K562 (cell line): Measurements from ENCODE around the gene DUS1L. TPM values are rescaled to one million over a fixed set of nuclear protein-coding genes. Genes with fewer than 3 reads are reported as not detected.

ENCODE experiments used
- ASH1L ChIP-seq: fragments of 450-650 bp; IDR thresholded peaks from 2 replicates; pipeline ENCODE4 v1.6.1; 2018; ENCODE audit warnings: borderline replicate concordance, mild to moderate bottlenecking, low read depth; ENCODE audit not compliant: partially characterized antibody
- KDM5B ChIP-seq: fragments of 200-600 bp; sonication (generic); IDR thresholded peaks from 2 replicates; pipeline ENCODE4 v1.6.1; 2012; ENCODE audit warnings: low read depth, mild to moderate bottlenecking, moderate library complexity, low read length, control low read depth, inconsistent platforms; ENCODE audit not compliant: insufficient replicate concordance
- SMAD3 ChIP-seq: fragments of 450-650 bp; formaldehyde crosslinking; conservative IDR thresholded peaks from 2 replicates; pipeline ENCODE4 v1.4.0; 2020; ENCODE audit warnings: mild to moderate bottlenecking
- TAL1 ChIP-seq: fragments of 450-650 bp; IDR thresholded peaks from 2 replicates; pipeline ENCODE4 v1.6.1; 2016; ENCODE audit warnings: mild to moderate bottlenecking
- ZKSCAN1 ChIP-seq: fragments of 150-350 bp; IDR thresholded peaks from 2 replicates; pipeline ENCODE4 v1.6.1; 2016; ENCODE audit warnings: low read depth, low read length
- ZNF324 ChIP-seq: fragments of 250-450 bp; sonication (Bioruptor Pico); IDR thresholded peaks from 2 replicates; pipeline ENCODE4 v1.4.0; 2020; ENCODE audit warnings: mild to moderate bottlenecking
- polyA plus RNA-seq, 8 experiments: library from polyadenylated mRNA; depleted of rRNA in 4 of 8; stranded (reverse) in 5 of 8; unstranded in 3 of 8; fragments of >200 nt; fragmentation: Nextera tagmentation in 2 of 8; fragmentation: Illumina TruSeq in 1 of 8; extraction: Ambion mirVana in 2 of 8; extraction: Trizol in 1 of 8; gene quantifications; 2 replicates each; pipeline versions ENCODE4 v1.2.1 to v1.2.3, GENCODE V29; 2011 to 2014; ENCODE audit warnings: inconsistent platforms in 1 of 8, missing spikeins in 1 of 8
- total RNA-seq, 7 experiments: library from RNA; depleted of rRNA in 6 of 7; stranded (reverse); fragments of >200 nt in 6 of 7; fragmentation: Illumina TruSeq in 2 of 7; extraction: Trizol in 2 of 7; gene quantifications; 2 replicates each; pipeline versions ENCODE4 v1.2.1 to v1.2.3, GENCODE V29; 2011 to 2021; ENCODE audit warnings: low replicate concordance in 1 of 7
- TF ChIP-seq, protein P1 (sequence below): fragments of 450-650 bp; IDR thresholded peaks from 2 replicates; pipeline ENCODE4 v1.6.1; 2017; ENCODE audit warnings: antibody characterized with exemption, mild to moderate bottlenecking
- TF ChIP-seq, protein P2 (sequence below): conservative IDR thresholded peaks from 2 replicates; pipeline ENCODE4 v1.6.1; 2011; ENCODE audit warnings: low read depth, mild to moderate bottlenecking, low read length; ENCODE audit not compliant: control insufficient read depth
- TF ChIP-seq, protein P3 (sequence below): fragments of 450-650 bp; IDR thresholded peaks from 2 replicates; pipeline ENCODE4 v1.6.1; 2016; ENCODE audit warnings: borderline replicate concordance
- TF ChIP-seq, protein P4 (sequence below): fragments of 450-650 bp; IDR thresholded peaks from 2 replicates; pipeline ENCODE4 v1.6.1; 2016; ENCODE audit warnings: low read depth

The DUS1L gene
- total and polyA plus RNA-seq, 9 of the 15 experiments (the other 6 are each of a cell fraction or from before 2014, with no cell fraction given), result 7.8 to 210 (median 83.9) TPM

DNA sequence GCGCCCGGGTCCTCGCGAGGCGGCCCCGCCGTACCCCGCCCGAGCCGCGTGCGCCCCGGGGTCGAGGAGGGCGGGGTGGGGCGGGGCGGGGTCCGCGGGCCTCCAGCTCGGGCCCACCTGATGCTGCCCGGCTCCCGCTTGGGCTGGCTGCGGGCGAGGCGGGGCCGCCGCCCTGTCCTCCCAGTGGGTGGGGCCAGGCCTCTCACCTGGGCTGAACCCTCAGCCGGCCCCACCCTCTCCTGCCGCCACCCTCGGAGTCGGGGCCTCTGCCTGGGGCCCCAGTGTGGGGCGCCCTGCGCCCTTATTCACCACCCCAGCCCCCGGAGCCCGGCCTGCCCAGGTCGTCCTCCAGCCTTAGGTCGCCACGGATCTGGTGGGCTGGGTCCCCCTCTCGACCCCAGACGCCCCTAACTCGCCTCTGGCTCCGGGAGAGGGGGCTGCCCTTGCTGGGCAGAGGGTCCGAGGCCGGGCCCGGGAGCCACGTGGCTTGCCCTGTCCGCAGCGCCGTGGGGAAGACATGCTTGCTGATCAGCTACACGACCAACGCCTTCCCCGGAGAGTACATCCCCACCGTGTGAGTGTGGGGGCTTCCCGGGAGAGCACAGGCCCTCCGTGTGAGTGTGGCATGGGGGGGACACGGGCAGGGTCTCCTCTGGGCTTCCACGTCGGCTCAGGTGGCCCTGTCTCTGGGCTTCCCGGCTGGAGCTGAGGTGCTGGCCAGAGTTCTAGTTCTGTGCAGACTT is 33.5 kb downstream of the DUS1L start (continued):
- TF ChIP-seq ZNF324 (CRISPR knock-in tag) (no peak), SMAD3 (no peak), ZKSCAN1 (0 out of 2 replicates have a peak, but pooled peaks have one; percentile 32), TAL1 (no peak), KDM5B (peak; percentile 52), ASH1L (no peak)
- TF ChIP-seq, protein P1, sequence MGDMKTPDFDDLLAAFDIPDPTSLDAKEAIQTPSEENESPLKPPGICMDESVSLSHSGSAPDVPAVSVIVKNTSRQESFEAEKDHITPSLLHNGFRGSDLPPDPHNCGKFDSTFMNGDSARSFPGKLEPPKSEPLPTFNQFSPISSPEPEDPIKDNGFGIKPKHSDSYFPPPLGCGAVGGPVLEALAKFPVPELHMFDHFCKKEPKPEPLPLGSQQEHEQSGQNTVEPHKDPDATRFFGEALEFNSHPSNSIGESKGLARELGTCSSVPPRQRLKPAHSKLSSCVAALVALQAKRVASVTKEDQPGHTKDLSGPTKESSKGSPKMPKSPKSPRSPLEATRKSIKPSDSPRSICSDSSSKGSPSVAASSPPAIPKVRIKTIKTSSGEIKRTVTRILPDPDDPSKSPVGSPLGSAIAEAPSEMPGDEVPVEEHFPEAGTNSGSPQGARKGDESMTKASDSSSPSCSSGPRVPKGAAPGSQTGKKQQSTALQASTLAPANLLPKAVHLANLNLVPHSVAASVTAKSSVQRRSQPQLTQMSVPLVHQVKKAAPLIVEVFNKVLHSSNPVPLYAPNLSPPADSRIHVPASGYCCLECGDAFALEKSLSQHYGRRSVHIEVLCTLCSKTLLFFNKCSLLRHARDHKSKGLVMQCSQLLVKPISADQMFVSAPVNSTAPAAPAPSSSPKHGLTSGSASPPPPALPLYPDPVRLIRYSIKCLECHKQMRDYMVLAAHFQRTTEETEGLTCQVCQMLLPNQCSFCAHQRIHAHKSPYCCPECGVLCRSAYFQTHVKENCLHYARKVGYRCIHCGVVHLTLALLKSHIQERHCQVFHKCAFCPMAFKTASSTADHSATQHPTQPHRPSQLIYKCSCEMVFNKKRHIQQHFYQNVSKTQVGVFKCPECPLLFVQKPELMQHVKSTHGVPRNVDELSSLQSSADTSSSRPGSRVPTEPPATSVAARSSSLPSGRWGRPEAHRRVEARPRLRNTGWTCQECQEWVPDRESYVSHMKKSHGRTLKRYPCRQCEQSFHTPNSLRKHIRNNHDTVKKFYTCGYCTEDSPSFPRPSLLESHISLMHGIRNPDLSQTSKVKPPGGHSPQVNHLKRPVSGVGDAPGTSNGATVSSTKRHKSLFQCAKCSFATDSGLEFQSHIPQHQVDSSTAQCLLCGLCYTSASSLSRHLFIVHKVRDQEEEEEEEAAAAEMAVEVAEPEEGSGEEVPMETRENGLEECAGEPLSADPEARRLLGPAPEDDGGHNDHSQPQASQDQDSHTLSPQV, result peak; percentile 77; the same call in 1 of the 2 replicates
- TF ChIP-seq, protein P2, sequence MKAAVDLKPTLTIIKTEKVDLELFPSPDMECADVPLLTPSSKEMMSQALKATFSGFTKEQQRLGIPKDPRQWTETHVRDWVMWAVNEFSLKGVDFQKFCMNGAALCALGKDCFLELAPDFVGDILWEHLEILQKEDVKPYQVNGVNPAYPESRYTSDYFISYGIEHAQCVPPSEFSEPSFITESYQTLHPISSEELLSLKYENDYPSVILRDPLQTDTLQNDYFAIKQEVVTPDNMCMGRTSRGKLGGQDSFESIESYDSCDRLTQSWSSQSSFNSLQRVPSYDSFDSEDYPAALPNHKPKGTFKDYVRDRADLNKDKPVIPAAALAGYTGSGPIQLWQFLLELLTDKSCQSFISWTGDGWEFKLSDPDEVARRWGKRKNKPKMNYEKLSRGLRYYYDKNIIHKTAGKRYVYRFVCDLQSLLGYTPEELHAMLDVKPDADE, result peak; percentile 23; the same call in 1 of the 2 replicates
- TF ChIP-seq, protein P3, sequence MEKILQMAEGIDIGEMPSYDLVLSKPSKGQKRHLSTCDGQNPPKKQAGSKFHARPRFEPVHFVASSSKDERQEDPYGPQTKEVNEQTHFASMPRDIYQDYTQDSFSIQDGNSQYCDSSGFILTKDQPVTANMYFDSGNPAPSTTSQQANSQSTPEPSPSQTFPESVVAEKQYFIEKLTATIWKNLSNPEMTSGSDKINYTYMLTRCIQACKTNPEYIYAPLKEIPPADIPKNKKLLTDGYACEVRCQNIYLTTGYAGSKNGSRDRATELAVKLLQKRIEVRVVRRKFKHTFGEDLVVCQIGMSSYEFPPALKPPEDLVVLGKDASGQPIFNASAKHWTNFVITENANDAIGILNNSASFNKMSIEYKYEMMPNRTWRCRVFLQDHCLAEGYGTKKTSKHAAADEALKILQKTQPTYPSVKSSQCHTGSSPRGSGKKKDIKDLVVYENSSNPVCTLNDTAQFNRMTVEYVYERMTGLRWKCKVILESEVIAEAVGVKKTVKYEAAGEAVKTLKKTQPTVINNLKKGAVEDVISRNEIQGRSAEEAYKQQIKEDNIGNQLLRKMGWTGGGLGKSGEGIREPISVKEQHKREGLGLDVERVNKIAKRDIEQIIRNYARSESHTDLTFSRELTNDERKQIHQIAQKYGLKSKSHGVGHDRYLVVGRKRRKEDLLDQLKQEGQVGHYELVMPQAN, result peak; percentile 88
- TF ChIP-seq, protein P4, sequence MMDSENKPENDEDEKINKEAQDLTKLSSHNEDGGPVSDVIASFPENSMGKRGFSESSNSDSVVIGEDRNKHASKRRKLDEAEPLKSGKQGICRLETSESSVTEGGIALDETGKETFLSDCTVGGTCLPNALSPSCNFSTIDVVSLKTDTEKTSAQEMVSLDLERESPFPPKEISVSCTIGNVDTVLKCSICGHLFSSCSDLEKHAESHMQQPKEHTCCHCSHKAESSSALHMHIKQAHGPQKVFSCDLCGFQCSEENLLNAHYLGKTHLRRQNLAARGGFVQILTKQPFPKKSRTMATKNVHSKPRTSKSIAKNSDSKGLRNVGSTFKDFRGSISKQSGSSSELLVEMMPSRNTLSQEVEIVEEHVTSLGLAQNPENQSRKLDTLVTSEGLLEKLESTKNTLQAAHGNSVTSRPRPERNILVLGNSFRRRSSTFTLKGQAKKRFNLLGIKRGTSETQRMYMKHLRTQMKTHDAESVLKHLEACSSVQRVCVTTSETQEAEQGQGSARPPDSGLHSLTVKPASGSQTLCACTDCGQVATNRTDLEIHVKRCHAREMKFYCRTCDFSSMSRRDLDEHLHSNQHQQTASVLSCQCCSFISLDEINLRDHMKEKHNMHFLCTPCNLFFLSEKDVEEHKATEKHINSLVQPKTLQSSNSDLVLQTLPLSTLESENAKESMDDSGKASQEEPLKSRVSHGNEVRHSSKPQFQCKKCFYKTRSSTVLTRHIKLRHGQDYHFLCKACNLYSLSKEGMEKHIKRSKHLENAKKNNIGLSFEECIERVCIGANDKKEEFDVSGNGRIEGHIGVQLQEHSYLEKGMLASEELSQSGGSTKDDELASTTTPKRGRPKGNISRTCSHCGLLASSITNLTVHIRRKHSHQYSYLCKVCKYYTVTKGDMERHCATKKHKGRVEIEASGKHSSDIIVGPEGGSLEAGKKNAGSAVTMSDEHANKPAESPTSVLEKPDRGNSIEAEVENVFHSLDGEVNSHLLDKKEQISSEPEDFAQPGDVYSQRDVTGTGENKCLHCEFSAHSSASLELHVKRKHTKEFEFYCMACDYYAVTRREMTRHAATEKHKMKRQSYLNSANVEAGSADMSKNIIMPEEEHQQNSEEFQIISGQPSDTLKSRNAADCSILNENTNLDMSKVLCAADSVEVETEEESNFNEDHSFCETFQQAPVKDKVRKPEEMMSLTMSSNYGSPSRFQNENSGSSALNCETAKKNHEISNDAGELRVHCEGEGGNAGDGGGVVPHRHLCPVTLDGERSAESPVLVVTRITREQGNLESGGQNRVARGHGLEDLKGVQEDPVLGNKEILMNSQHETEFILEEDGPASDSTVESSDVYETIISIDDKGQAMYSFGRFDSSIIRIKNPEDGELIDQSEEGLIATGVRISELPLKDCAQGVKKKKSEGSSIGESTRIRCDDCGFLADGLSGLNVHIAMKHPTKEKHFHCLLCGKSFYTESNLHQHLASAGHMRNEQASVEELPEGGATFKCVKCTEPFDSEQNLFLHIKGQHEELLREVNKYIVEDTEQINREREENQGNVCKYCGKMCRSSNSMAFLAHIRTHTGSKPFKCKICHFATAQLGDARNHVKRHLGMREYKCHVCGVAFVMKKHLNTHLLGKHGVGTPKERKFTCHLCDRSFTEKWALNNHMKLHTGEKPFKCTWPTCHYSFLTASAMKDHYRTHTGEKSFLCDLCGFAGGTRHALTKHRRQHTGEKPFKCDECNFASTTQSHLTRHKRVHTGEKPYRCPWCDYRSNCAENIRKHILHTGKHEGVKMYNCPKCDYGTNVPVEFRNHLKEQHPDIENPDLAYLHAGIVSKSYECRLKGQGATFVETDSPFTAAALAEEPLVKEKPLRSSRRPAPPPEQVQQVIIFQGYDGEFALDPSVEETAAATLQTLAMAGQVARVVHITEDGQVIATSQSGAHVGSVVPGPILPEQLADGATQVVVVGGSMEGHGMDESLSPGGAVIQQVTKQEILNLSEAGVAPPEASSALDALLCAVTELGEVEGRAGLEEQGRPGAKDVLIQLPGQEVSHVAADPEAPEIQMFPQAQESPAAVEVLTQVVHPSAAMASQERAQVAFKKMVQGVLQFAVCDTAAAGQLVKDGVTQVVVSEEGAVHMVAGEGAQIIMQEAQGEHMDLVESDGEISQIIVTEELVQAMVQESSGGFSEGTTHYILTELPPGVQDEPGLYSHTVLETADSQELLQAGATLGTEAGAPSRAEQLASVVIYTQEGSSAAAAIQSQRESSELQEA, result no peak
